ENCODE data around the gene ENTPD6.

Gene ENTPD6

GRCh38 chr20:25196786-25197120, 1.2 kb downstream of the ENTPD6 start:
- CTCF ChIA-PET = interaction anchor here (0.5 kb wide), 1 partner anchor 18 kb away, joined by 3 read pairs; no protein-coding TSS in a partner anchor
- Histone ChIP-seq H3K27ac (ENCODE audit: extremely low read depth, low read depth, low read length) (peak overlapping the region; percentile 85; the same call in 1 of the 2 replicates), H3K36me3 (ENCODE audit: control insufficient read depth in 2 of 2, insufficient read depth in 1 of 2, low read length in 2 of 2) (peaks cover 0 to 9% of the 10 kb centered on the region in 2 experiments; a peak in 1 of 3 replicates), H3K4me3 (ENCODE audit: low read depth, low read length) (peak overlapping the region; percentile 89), H3K9me3 (ENCODE audit: control insufficient read depth, insufficient read depth, low read depth, low read length) (no peaks in the 10 kb centered on the region), H3K4me1 (ENCODE audit: control insufficient read depth, insufficient read depth, low read length) (no peaks in the 10 kb centered on the region)
- peak; percentile 23; the same call in 1 of the 2 replicates for TF ChIP-seq ZNF335 (tag by site-specific recombination; conservative IDR thresholded peaks at IDR 0.05)
- TF ChIP-seq ZBTB11 (tag by site-specific recombination; conservative IDR thresholded peaks at IDR 0.05; ENCODE audit: low read depth) = 0 out of 2 replicates have a peak, but pooled peaks have one; percentile 29
- 0 out of 2 replicates have a peak, but pooled peaks have one; percentile 39 for TF ChIP-seq WT1 (tag by site-specific recombination; IDR thresholded peaks at IDR 0.05)
- 0 out of 2 replicates have a peak, but pooled peaks have one; percentile 2 for TF ChIP-seq OSR2 (tag by site-specific recombination; IDR thresholded peaks at IDR 0.05)
- no peak for TF ChIP-seq ZNF398 (tag by site-specific recombination; IDR thresholded peaks at IDR 0.05)
- TF ChIP-seq ZFHX2 (tag by site-specific recombination; conservative IDR thresholded peaks at IDR 0.05) = 0 out of 2 replicates have a peak, but pooled peaks have one; percentile 10
- no peak for TF ChIP-seq ZFP3 (tag by site-specific recombination; IDR thresholded peaks at IDR 0.05; ENCODE audit: low read depth)
- no peak for TF ChIP-seq ZNF433 (tag by site-specific recombination; IDR thresholded peaks at IDR 0.05; ENCODE audit: low read depth)
- TF ChIP-seq EGR2 (tag by site-specific recombination; IDR thresholded peaks at IDR 0.05; ENCODE audit: low read depth) = peak; percentile 74
- TF ChIP-seq PRDM4 (tag by site-specific recombination; IDR thresholded peaks at IDR 0.05) = 0 out of 2 replicates have a peak, but pooled peaks have one; percentile 22
- TF ChIP-seq ZIC2 (tag by site-specific recombination; IDR thresholded peaks at IDR 0.05) = peak; percentile 65
- TF ChIP-seq SP7 (tag by site-specific recombination; IDR thresholded peaks at IDR 0.05) = 0 out of 2 replicates have a peak, but pooled peaks have one; percentile 16
- TF ChIP-seq ZNF76 (tag by site-specific recombination; IDR thresholded peaks at IDR 0.05; ENCODE audit: borderline replicate concordance, low read depth) = no peak
- TF ChIP-seq ZBTB8A (tag by site-specific recombination; IDR thresholded peaks at IDR 0.05) = no peak
- TF ChIP-seq ZNF341 (tag by site-specific recombination; IDR thresholded peaks at IDR 0.05; ENCODE audit: low read depth) = peak; percentile 88
- TF ChIP-seq GLIS1 (tag by site-specific recombination; IDR thresholded peaks at IDR 0.05) = peak; percentile 50; the same call in 1 of the 2 replicates
- no peak for TF ChIP-seq ZNF24 (tag by site-specific recombination; IDR thresholded peaks at IDR 0.05)
- POLR2A ChIA-PET = interaction anchor here (1.0 to 1.1 kb wide), 2 partner anchors 9 to 51 kb away, joined by 3 to 6 read pairs; partner anchors contain the start of gene PYGB

Data from HEK293 (cell line).